ENCODE data around the gene LGALS3BP.

The LGALS3BP gene

GRCh38 chr17:78985395-78985794, 5.7 kb upstream of the LGALS3BP start:
- Histone ChIP-seq H3K4me3 (no peak overlapping the region), H3K27ac (peak overlapping the region in 1 of 2 donors; percentile 28)
- DNase-seq (ENCODE audit: low spot score): no peak
- no peak for TF ChIP-seq CTCF (IDR thresholded peaks at IDR 0.05)

GRCh38 chr17:78981010-78981888, 1.5 kb upstream of the LGALS3BP start:
- no peak for DNase-seq (ENCODE audit: low spot score)
- Histone ChIP-seq H3K4me3 (no peak overlapping the region), H3K27ac (no peak overlapping the region)
- no peak for TF ChIP-seq CTCF (IDR thresholded peaks at IDR 0.05)

GRCh38 chr17:78980624-78980972, 875 bp upstream of the LGALS3BP start:
- H3K4me3 ChIP-seq: no peak overlapping the region
- peak overlapping the region; percentile 25 to 78 for H3K27ac ChIP-seq
- no peak for DNase-seq (ENCODE audit: low spot score)
- no peak for TF ChIP-seq CTCF (IDR thresholded peaks at IDR 0.05)

- no peak for TF ChIP-seq CTCF (IDR thresholded peaks at IDR 0.05)
- no peak for DNase-seq (ENCODE audit: low spot score)
- Histone ChIP-seq H3K4me3 (peak overlapping the region; percentile 31), H3K27ac (peak overlapping the region in 1 of 2 donors; percentile 88)
These were observed 1.4 kb downstream of the LGALS3BP start for GRCh38 chr17:78977997-78978973.

GRCh38 chr17:78977681-78977943, 2.1 kb downstream of the LGALS3BP start:
- TF ChIP-seq CTCF (IDR thresholded peaks at IDR 0.05): no peak
- Histone ChIP-seq H3K27ac (peak overlapping the region in 1 of 2 donors; percentile 88), H3K4me3 (peak overlapping the region; percentile 31)
- no peak for DNase-seq (ENCODE audit: low spot score)

GRCh38 chr17:78976907-78977680, 2.6 kb downstream of the LGALS3BP start:
- TF ChIP-seq CTCF (IDR thresholded peaks at IDR 0.05): no peak
- DNase-seq (ENCODE audit: low spot score): no peak
- H3K4me3 ChIP-seq: peak overlapping the region; percentile 31
- peak overlapping the region in 1 of 2 donors; percentile 88 for H3K27ac ChIP-seq
